DOHH2 (cell line): ENCODE results near the gene S100A8.

Experiments used
- EZH2phosphoT487 ChIP-seq: fragments of 200-600 bp; sonication (generic); IDR thresholded peaks from 2 replicates; pipeline ENCODE4 v1.6.1; 2017; ENCODE audit warnings: borderline replicate concordance, mild to moderate bottlenecking, antibody characterized with exemption, low read length, moderate library complexity, mixed read lengths
- TF ChIP-seq, protein P1 (sequence below): fragments of 200-600 bp; sonication (generic); IDR thresholded peaks from one replicate; pipeline ENCODE4 v1.5.1; 2014; ENCODE audit warnings: antibody characterized with exemption, mild to moderate bottlenecking, low read depth, low read length; ENCODE audit not compliant: poor library complexity, severe bottlenecking

DNA sequence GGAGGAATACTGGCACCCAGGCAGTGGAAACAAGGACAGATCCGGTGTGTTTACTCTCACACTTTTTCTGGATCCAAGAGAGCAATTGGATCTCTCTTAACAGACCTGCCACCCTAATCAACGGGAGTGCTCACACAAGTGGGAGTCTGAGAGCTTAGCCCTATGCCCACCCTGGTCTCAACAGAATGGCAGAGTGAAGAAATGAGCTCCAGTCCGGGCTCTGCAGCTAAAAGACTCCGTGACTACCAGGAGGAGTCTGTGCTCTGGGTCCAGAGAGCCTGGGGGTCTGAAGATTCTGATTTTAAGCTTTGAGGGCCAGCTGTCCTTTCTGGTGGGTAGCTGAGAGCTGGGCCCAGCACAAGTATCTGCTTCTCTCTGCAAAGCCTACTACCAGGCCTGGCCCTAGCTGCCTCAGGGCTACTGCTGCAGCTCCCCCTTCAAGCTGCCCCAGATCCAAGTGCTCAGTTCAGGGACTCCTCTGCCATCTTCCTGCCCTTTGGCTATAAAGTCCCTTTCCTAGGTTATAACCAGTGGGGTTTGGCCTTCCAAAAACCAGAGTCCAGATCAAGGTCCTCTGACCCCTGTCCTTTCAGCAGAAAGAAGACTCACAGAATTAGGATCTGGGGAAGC lies 29.3 kb downstream of the S100A8 start:
- TF ChIP-seq, protein P1, sequence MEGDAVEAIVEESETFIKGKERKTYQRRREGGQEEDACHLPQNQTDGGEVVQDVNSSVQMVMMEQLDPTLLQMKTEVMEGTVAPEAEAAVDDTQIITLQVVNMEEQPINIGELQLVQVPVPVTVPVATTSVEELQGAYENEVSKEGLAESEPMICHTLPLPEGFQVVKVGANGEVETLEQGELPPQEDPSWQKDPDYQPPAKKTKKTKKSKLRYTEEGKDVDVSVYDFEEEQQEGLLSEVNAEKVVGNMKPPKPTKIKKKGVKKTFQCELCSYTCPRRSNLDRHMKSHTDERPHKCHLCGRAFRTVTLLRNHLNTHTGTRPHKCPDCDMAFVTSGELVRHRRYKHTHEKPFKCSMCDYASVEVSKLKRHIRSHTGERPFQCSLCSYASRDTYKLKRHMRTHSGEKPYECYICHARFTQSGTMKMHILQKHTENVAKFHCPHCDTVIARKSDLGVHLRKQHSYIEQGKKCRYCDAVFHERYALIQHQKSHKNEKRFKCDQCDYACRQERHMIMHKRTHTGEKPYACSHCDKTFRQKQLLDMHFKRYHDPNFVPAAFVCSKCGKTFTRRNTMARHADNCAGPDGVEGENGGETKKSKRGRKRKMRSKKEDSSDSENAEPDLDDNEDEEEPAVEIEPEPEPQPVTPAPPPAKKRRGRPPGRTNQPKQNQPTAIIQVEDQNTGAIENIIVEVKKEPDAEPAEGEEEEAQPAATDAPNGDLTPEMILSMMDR: no peak
- TF ChIP-seq EZH2phosphoT487: no peak
